LNCaP clone FGC (cell line): Measurements from ENCODE around the gene RASGRF1.

Experiments used
- DNase-seq: peaks from one replicate; pipeline ENCODE4 v3.0.0-alpha.2; 2011; ENCODE audit warnings: low read depth
- H3K4me3 ChIP-seq: 2 replicates; pipeline ENCODE4 v1.5.1; 2011; ENCODE audit warnings: mild to moderate bottlenecking, low read depth, low read length, control low read depth
- TF ChIP-seq, protein P1 (sequence below): IDR thresholded peaks from 2 replicates; pipeline ENCODE4 v1.5.1; 2012; ENCODE audit warnings: mild to moderate bottlenecking; ENCODE audit not compliant: control insufficient read depth, insufficient read depth; ENCODE audit errors: extremely low read depth

RASGRF1 gene

DNA sequence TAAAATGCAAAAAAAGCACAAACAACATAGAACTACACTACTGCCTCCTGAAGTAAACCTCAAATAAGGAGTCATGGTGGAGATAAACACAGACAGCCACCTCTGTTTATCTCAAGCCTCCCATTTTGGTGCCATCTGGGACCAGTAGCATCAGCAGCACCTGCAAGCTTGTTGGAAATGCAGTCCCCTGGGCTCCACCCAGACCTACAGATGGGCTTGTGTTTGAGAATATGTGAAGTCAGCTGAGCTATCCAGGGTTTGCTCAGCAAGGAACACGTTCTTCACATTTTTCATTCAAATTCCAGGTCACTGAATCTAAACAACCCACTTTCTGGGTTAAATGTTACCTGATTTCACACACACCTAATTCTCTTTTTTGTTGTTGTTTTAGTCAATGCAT, 45.5 kb downstream of the RASGRF1 start:
- no peak for DNase-seq
- TF ChIP-seq, protein P1, sequence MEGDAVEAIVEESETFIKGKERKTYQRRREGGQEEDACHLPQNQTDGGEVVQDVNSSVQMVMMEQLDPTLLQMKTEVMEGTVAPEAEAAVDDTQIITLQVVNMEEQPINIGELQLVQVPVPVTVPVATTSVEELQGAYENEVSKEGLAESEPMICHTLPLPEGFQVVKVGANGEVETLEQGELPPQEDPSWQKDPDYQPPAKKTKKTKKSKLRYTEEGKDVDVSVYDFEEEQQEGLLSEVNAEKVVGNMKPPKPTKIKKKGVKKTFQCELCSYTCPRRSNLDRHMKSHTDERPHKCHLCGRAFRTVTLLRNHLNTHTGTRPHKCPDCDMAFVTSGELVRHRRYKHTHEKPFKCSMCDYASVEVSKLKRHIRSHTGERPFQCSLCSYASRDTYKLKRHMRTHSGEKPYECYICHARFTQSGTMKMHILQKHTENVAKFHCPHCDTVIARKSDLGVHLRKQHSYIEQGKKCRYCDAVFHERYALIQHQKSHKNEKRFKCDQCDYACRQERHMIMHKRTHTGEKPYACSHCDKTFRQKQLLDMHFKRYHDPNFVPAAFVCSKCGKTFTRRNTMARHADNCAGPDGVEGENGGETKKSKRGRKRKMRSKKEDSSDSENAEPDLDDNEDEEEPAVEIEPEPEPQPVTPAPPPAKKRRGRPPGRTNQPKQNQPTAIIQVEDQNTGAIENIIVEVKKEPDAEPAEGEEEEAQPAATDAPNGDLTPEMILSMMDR = no peak
- no peak overlapping the region for H3K4me3 ChIP-seq

DNA sequence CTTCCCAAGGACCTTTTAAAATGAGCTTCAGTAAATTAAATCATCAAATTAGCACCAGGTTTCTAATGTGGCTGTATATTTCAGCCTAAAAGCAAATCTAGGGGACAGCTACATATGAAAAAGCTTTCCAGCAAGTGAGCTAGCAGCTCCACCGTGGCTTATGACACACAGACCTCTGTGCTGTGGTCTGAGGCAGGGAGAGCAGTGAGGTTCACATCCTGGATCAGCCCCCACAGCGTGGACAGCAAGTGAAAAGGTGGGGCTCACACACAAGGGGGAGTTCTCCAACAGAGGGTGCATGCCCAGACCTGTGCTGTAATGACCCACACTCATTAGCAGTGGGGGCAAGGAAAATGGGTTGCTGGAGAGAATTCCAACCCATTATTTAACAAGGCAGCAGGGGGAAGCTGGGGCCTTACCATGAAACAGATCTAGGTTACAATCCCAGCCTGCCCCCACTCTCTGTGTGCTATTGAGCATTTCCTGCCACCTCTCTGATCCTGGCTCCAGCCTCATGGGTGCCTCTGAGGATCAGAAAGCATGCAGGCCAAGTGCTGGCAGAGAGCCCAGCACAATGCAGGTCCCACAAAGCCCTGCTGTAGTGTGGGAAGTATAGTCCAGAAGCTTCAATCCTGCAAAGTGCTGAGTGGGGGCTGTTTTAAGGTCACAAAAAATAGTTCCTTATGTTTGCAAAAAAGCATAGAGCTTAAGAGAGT, 48.2 kb downstream of the RASGRF1 start:
- DNase-seq = no peak
- no peak overlapping the region for H3K4me3 ChIP-seq
- TF ChIP-seq, protein P1 = no peak

DNA sequence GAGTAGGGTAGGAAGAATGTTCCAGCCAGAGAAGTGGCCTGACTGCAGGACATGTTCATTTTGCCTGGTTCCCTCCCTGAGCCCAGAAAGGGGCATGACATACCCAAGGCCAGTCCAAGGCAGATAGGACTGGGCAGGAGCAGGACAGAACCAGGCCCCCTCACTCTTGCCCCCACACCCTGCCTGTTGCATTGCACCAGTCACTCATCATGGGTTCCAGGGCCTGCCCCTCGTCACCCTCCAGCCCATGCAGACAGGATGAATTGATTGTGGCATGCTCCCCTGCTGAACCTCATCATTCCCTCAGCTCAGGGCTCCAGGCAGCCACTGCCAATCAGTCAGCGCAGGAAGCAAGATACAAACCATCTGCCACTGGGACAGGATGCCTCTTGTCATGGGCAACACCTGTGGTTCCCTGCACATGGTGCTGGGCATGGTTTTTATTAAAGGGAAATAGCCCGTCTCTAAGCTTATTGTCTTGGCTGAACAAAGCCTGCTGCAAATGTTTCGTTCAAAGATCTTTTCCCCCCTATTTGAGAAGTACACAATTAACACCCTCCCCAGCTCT, 48.9 kb downstream of the RASGRF1 start:
- no peak overlapping the region for H3K4me3 ChIP-seq
- TF ChIP-seq, protein P1 = no peak
- no peak for DNase-seq

DNA sequence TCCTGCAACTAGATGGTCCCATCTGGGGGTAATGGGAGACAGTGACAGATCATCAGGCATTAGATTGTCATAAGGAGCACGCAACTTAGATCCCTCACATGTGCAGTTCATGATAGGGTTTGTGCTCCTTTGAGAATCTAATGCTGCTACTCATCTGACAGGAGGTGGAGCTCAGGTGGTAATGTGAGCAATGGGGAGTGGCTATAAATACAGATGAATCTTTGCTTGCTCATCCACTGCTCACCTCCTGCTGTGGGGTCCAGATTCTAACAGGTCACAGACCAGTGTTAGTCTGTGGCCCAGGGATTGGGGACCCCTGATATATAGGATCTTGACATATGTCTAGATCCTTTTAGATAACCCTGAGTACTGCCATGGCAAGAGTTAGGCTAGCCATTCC, 52.7 kb downstream of the RASGRF1 start:
- H3K4me3 ChIP-seq = no peak overlapping the region
- no peak for DNase-seq
- TF ChIP-seq, protein P1 = no peak

DNA sequence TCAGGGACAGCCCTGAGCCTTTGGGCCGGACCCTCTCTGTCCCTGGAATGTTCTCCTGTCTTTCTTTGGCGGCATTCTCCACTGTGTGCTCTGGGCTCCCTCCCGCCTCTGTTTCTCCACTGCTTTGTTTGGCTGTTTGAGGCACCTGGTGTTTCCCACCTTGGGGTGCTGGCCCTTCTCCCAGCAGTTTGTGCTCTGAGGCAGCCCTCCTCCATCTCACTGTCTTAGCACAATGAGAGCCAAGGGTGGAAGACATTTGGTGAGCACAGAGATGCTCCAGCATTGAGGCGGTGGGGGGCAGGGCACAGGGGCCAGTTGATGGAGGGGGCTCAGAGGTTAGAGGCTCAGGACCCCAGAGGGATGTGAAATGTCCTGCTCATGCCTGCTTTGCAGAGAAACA, 54.3 kb downstream of the RASGRF1 start:
- TF ChIP-seq, protein P1 = no peak
- no peak overlapping the region for H3K4me3 ChIP-seq
- no peak for DNase-seq

DNA sequence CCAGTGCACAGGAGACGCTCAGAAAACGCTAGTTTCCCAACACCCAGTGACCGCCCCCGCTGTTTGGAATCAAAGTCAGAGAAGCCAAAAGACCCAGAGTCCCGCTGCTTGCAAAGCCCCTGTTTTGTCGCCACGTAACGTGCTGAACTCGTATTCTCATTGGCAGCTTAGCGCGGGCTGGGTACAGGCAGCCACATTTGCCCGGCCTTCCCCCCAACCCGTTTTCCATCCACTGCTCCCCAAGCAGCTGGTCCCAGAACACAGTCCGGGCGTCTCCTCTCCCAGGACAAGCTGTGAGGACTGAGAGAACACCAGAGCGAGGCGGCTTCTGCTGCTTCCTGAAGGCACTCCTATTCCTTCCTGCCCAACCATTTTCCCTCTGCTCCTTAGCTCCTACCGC, 54.8 kb downstream of the RASGRF1 start:
- TF ChIP-seq, protein P1 = no peak
- H3K4me3 ChIP-seq = no peak overlapping the region

More for the DNA sequence above, 54.8 kb downstream of the RASGRF1 start:
- DNase-seq = no peak
